PC-3 (cell line): ENCODE results near the gene FITM2. TPM values are rescaled to one million over a fixed set of nuclear protein-coding genes. Genes with fewer than 3 reads are reported as not detected.

Experiments used
- ATAC-seq: fragments of 200-7000 bp; cut with Tn5 transposase; 2 replicates; pipeline ENCODE4 v1.9.1; 2020; ENCODE audit warnings: mild to moderate bottlenecking, moderate library complexity
- Bru-seq: library from RNA; stranded (reverse); fragments of 400-500 nt; gene quantifications from one replicate; lab custom pipeline; 2021; lab: Mats Ljungman, UMichigan
- BruChase-seq, 2 experiments: library from RNA; stranded (reverse); fragments of 400-500 nt; gene quantifications; one replicate each; lab custom pipeline; 2021; lab: Mats Ljungman, UMichigan
- BruUV-seq: library from RNA; stranded (reverse); fragments of 400-500 nt; replicated peaks from 2 replicates; lab custom pipeline; 2021; lab: Mats Ljungman, UMichigan
- CTCF ChIA-PET: fragments of 300-600 bp; sonication (Branson Sonifier 250); formaldehyde crosslinking; loops from one replicate; lab custom pipeline; 2022; ENCODE audit warnings: antibody characterized with exemption; lab: Charles Lee
- POLR2A ChIA-PET: fragments of 300-600 bp; sonication (Branson Sonifier 250); formaldehyde crosslinking; loops from one replicate; lab custom pipeline; 2022; ENCODE audit warnings: antibody characterized with exemption; ENCODE audit not compliant: unreplicated experiment; lab: Charles Lee
- DNase-seq: peaks from one replicate; pipeline ENCODE4 v3.0.0-alpha.2; 2015
- H2AFZ ChIP-seq: fragments of 300-600 bp; sonication (generic); 2 replicates; pipeline ENCODE4 v1.6.0; 2016; ENCODE audit warnings: antibody characterized with exemption, low read length
- H3F3A ChIP-seq: fragments of 300-600 bp; sonication (generic); one replicate; pipeline ENCODE4 v1.6.0; 2017; ENCODE audit warnings: antibody characterized with exemption, low read length, control low read depth, mild to moderate bottlenecking; ENCODE audit not compliant: unreplicated experiment
- H3K27ac ChIP-seq: fragments of 300-600 bp; sonication (generic); 2 replicates; pipeline ENCODE4 v1.5.1; 2016; ENCODE audit warnings: mild to moderate bottlenecking, low read length
- H3K27me3 ChIP-seq: fragments of 300-600 bp; sonication (generic); 2 replicates; pipeline ENCODE4 v1.6.1; 2016; ENCODE audit warnings: low read length, mixed read lengths
- H3K36me3 ChIP-seq: fragments of 300-600 bp; sonication (generic); 2 replicates; pipeline ENCODE4 v1.6.1; 2016; ENCODE audit warnings: low read depth, mixed run types, low read length, mixed read lengths
- H3K4me1 ChIP-seq: fragments of 300-600 bp; sonication (generic); 2 replicates; pipeline ENCODE4 v1.5.1; 2016; ENCODE audit warnings: low read length; ENCODE audit not compliant: insufficient read depth
- H3K4me2 ChIP-seq: fragments of 300-600 bp; sonication (generic); 2 replicates; pipeline ENCODE4 v1.6.0; 2016; ENCODE audit warnings: low read length
- H3K4me3 ChIP-seq: fragments of 300-600 bp; sonication (generic); 2 replicates; pipeline ENCODE4 v1.5.1; 2016; ENCODE audit warnings: mild to moderate bottlenecking, low read length, mixed read lengths
- H3K79me2 ChIP-seq: fragments of 300-600 bp; sonication (generic); 2 replicates; pipeline ENCODE4 v1.6.1; 2017; ENCODE audit warnings: low read length, mixed read lengths
- H3K9ac ChIP-seq: fragments of 300-600 bp; sonication (generic); 2 replicates; pipeline ENCODE4 v1.6.0; 2016; ENCODE audit warnings: mild to moderate bottlenecking, low read length
- H3K9me2 ChIP-seq: fragments of 300-600 bp; sonication (generic); replicated peaks from 2 replicates; pipeline ENCODE4 v1.6.1; 2016; ENCODE audit warnings: mixed run types, low read length, mixed read lengths
- H3K9me3 ChIP-seq: fragments of 300-600 bp; sonication (generic); 2 replicates; pipeline ENCODE4 v1.6.1; 2016; ENCODE audit warnings: low read length, mixed read lengths
- H4K20me1 ChIP-seq: fragments of 300-600 bp; sonication (generic); 2 replicates; pipeline ENCODE4 v1.6.1; 2016; ENCODE audit warnings: low read length, mixed read lengths
- CTCF ChIP-seq: fragments of 300-600 bp; sonication (generic); conservative IDR thresholded peaks from 2 replicates; pipeline ENCODE4 v1.5.1; 2017; ENCODE audit warnings: antibody characterized with exemption, low read depth, mild to moderate bottlenecking, low read length
- EZH2 ChIP-seq: fragments of 300-600 bp; sonication (generic); IDR thresholded peaks from one replicate; pipeline ENCODE4 v1.6.1; 2017; ENCODE audit warnings: antibody characterized with exemption, mild to moderate bottlenecking, low read length; ENCODE audit not compliant: unreplicated experiment
- EZH2phosphoT487 ChIP-seq: fragments of 300-600 bp; sonication (generic); IDR thresholded peaks from 2 replicates; pipeline ENCODE4 v1.6.1; 2018; ENCODE audit warnings: mild to moderate bottlenecking, antibody characterized with exemption, low read length, borderline replicate concordance
- intact Hi-C: fragments of 100-400 bp; cut with micrococcal nuclease; formaldehyde crosslinking; loops from 2 replicates; pipeline ENCODE4 v1.9.0; 2023
- long read RNA-seq: library from polyadenylated mRNA; unstranded; transcript quantifications from one replicate; pipeline ENCODE4 v2.0.0, GENCODE V29; 2021; ENCODE audit not compliant: unreplicated experiment
- total RNA-seq: library from RNA; depleted of rRNA; stranded (reverse); fragments of >200 nt; gene quantifications from 2 replicates; pipeline ENCODE4 v1.2.3, GENCODE V29; 2014; rRNA removed

The FITM2 gene
- total RNA-seq = 8.8 and 9.9 TPM in 2 replicates
- Bru-seq, nascent RNA = percentile 69 among the genes with signal in this experiment
- percentile 89 among the genes with signal in this experiment for BruChase-seq, experiment 1, labeled RNA remaining after a 6-hour chase
- percentile 77 among the genes with signal in this experiment for BruChase-seq, experiment 2, labeled RNA remaining after a 2-hour chase
- long read RNA-seq, full-length matches to known transcripts = 2 of 21 reads
- long read RNA-seq, partial matches to known transcripts = 0 of 21 reads
- long read RNA-seq, other reads (novel, unspliced or antisense) = 19 of 21 reads

DNA sequence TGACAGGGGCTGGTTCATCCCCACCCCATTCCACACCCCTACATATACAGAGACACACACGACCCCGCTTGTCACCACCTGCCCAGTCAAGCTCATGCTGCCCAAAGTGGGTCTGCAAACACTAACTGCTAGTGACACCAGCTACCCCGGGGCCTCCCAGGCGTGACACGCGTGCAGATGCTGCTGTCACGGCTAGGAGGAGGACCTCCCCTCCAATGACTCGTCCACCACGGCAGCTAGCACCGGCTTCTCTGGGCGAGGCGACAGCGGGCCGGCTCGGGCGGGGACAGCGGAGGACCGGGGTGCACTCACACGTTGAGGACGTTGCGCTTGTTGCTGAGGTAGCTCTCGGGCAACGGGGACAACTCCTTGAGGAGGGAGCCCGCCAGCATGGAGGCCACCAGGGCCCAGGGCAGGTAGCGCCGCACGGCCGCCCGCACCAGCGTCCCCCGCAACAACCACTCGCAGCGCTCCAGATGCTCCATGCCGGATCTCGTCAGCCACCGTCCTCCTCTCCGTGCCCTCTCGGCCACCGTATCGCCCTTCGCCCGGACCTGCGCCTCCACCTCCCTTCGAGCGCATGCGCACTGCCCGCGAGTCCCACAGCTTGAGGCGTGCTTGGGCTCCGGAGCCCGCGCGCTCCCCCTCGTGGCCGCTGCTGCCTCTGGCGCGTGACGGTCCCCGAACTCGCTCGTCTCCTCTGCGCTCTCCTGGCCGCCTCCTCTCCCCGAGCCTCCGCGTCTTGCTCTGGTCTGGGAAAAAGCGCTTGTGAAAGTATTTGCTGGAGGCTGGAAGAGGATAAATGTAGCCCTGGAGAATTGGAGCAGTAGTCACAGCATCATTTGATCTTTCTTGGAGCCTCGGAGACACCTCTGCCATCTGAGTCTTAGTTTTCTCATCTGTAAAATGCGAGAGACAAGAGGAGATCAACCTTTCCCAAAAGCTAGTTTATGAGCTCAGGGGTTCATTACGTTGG, at the start of gene FITM2:
Gene FITM2, minus strand, starts transcription at position 539 of the 976 bp plus-strand sequence. Its CDS starts 54 bp downstream, at position 485.
- Histone ChIP-seq H3K4me1 (peaks cover 11% of the 10 kb centered on the region), H3K9ac (peak within 1 kb of the TSS; percentile 86), H3K27ac (no peak within 1 kb of the TSS), H3K27me3 (no peaks in the 10 kb centered on the region), H3F3A (no peaks in the 10 kb centered on the region), H3K9me3 (no peaks in the 10 kb centered on the region), H3K4me3 (peak within 1 kb of the TSS; percentile 92), H3K79me2 (peaks cover 24% of the 10 kb centered on the region), H3K36me3 (no peaks in the 10 kb centered on the region), H3K4me2 (peak within 1 kb of the TSS; percentile 97), H3K9me2 (no peaks in the 10 kb centered on the region), H2AFZ (peak within 1 kb of the TSS; percentile 97), H4K20me1 (no peaks in the 10 kb centered on the region)
- ATAC-seq = peak; percentile 89
- ChIA-PET CTCF (interaction anchor here (0.6 to 3.3 kb wide), 10 partner anchors 10 to 160 kb away, joined by 3 to 36 read pairs (median 4); no protein-coding TSS in a partner anchor), POLR2A (no interaction called here)
- BruUV-seq = no TSS peak
- intact Hi-C loops = loop anchor here (1.0 to 10.0 kb wide), 4 partner anchors 75 to 196 kb away; no protein-coding TSS in a partner anchor
- TF ChIP-seq EZH2 (no peak), EZH2phosphoT487 (no peak), CTCF (peak; percentile 96)
- DNase-seq = peak; percentile 98

DNA sequence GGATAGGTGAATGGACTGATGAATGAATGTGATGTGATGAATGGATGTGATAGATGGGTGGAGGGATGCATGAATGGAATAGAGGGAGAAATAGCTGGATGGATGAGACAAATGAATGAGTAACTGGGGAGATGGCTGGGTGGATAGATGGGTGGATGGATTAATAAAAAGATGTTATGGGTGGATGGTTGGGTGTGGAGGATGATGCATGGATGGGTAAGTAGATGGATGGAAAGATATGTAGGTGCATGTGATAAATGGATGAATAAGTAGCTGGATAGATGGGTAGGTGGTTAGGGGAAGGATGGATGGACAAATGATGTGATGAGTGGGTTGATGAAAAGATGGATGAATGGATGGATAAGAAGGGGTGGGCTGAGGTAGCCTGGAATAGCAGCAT, 49.2 kb upstream of the FITM2 start:
- BruUV-seq = no TSS peak

More for the DNA sequence above, 49.2 kb upstream of the FITM2 start:
- DNase-seq (no peak), ATAC-seq (no peak)
- Histone ChIP-seq H3K27me3 (peaks cover 32% of the 10 kb centered on the region), H2AFZ (no peak overlapping the region), H3K9ac (no peak overlapping the region), H3K79me2 (no peaks in the 10 kb centered on the region), H3K9me3 (no peaks in the 10 kb centered on the region), H3K36me3 (no peaks in the 10 kb centered on the region), H3K9me2 (no peaks in the 10 kb centered on the region), H3K4me1 (no peaks in the 10 kb centered on the region), H3K4me2 (no peak overlapping the region), H4K20me1 (no peaks in the 10 kb centered on the region), H3K27ac (no peak overlapping the region), H3F3A (no peaks in the 10 kb centered on the region), H3K4me3 (no peak overlapping the region)
- intact Hi-C loops = no loop called here
- CTCF ChIA-PET = no interaction called here
- POLR2A ChIA-PET = no interaction called here
- no peak for TF ChIP-seq EZH2
- TF ChIP-seq EZH2phosphoT487 = no peak
- TF ChIP-seq CTCF = no peak
